Measurements from ENCODE around the gene ATOX1. TPM values are rescaled to one million over a fixed set of nuclear protein-coding genes. Genes with fewer than 3 reads are reported as not detected.

Gene ATOX1
- total and polyA plus RNA-seq, 2 of the 8 experiments (the other 6 are each of a cell fraction or from before 2014, with no cell fraction given) = 79.9 to 232 TPM

- Histone ChIP-seq H2BK120ac (replicated peaks; ENCODE audit: low read depth, low read length) (no peak overlapping the region), H3K79me1 (ENCODE audit: low read depth, low read length) (no peaks in the 10 kb centered on the region; the same call in 1 of the 2 replicates), H3K56ac (replicated peaks; ENCODE audit: insufficient read length, low read depth, low read length) (no peak overlapping the region), H4K20me1 (replicated peaks in 1 of 2; ENCODE audit: control insufficient read depth in 1 of 2, insufficient read depth in 2 of 2, low read length in 2 of 2) (peaks cover 32 to 74% of the 10 kb centered on the region in 2 experiments), H3K23me2 (ENCODE audit: low read depth, low read length) (no peaks in the 10 kb centered on the region), H3K4ac (replicated peaks; ENCODE audit: insufficient read length, low read depth, low read length) (no peak overlapping the region), H3K4me3 (ENCODE audit: extremely low read depth in 1 of 4, insufficient read depth in 2 of 4, low read depth in 3 of 4, low read length in 4 of 4) (no peak overlapping the region; a peak in 1 of 8 replicates), H4K5ac (ENCODE audit: insufficient read length, low read depth, low read length) (no peak overlapping the region), H4K8ac (ENCODE audit: extremely low read depth, insufficient read depth, low read length) (no peak overlapping the region), H3K9me3 (ENCODE audit: insufficient read depth in 2 of 2, low read depth in 1 of 2, low read length in 1 of 2) (no peaks in the 10 kb centered on the region), H2BK15ac (ENCODE audit: low read length) (no peak overlapping the region), H4K91ac (replicated peaks; ENCODE audit: insufficient read length, low read length) (no peak overlapping the region), H2AK5ac (ENCODE audit: low read depth, low read length) (no peak overlapping the region), H3K36me3 (ENCODE audit: control insufficient read depth in 2 of 4, insufficient read depth in 4 of 4, low read length in 3 of 4) (peaks cover 0 to 20% (median 5%) of the 10 kb centered on the region in 4 experiments; a peak in 4 of 8 replicates), H3K9ac (replicated peaks in 1 of 4; ENCODE audit: extremely low read depth in 1 of 4, low read depth in 3 of 4, low read length in 3 of 4) (no peak overlapping the region), H3K23ac (ENCODE audit: insufficient read length) (no peak overlapping the region), H3K79me2 (ENCODE audit: control insufficient read depth in 1 of 2, insufficient read depth in 2 of 2, low read length in 2 of 2) (peaks cover 71 to 100% of the 10 kb centered on the region in 2 experiments), H3K4me2 (ENCODE audit: insufficient read depth in 1 of 2, low read depth in 2 of 2, low read length in 2 of 2) (peak overlapping the region; percentile 19 to 43; a peak in 2 of 4 replicates), H3K27me3 (replicated peaks in 1 of 4; ENCODE audit: control insufficient read depth in 3 of 4, extremely low read depth in 1 of 4, insufficient read depth in 3 of 4, low read length in 3 of 4) (no peaks in the 10 kb centered on the region), H3K27ac (ENCODE audit: low read depth, low read length) (no peak overlapping the region), H2AFZ (ENCODE audit: low read length) (no peak overlapping the region), H3K4me1 (replicated peaks in 1 of 4; ENCODE audit: control insufficient read depth in 3 of 4, insufficient read depth in 4 of 4, low read length in 3 of 4) (peaks cover 0 to 14% (median 7%) of the 10 kb centered on the region in 4 experiments; a peak in 6 of 7 replicates), H3K14ac (ENCODE audit: insufficient read length) (no peak overlapping the region), H2BK12ac (ENCODE audit: low read depth, low read length) (no peak overlapping the region), H3K18ac (ENCODE audit: extremely low read depth, low read length) (no peak overlapping the region), H2BK20ac (ENCODE audit: low read length) (no peak overlapping the region), H2BK5ac (ENCODE audit: low read depth, low read length) (no peak overlapping the region)
- ChIA-PET POLR2A (ENCODE audit: partially characterized antibody) (interaction anchor here (1.0 to 2.6 kb wide), 5 partner anchors 9 to 268 kb away, joined by 3 to 37 read pairs (median 6); partner anchors contain the start of gene G3BP1), CTCF (ENCODE audit: partially characterized antibody) (no interaction called here)
- FAIRE-seq = no peak
- TF ChIP-seq BCL11A (IDR thresholded peaks at IDR 0.05; ENCODE audit: low read depth in 2 of 2, low read length in 2 of 2) = no peak
- TF ChIP-seq NRF1 (IDR thresholded peaks at IDR 0.05; ENCODE audit: low read depth, low read length) = no peak
- TF ChIP-seq JUN (IDR thresholded peaks at IDR 0.05; ENCODE audit: low read depth, low read length) = no peak
- no peak for TF ChIP-seq CEBPB (IDR thresholded peaks at IDR 0.05; ENCODE audit: low read depth, low read length)
- TF ChIP-seq NANOG (IDR thresholded peaks at IDR 0.05; ENCODE audit: insufficient read depth, low read depth, low read length, poor library complexity, severe bottlenecking) = no peak
- no peak for TF ChIP-seq GTF2F1 (IDR thresholded peaks at IDR 0.05; ENCODE audit: borderline replicate concordance, low read depth, low read length)
- TF ChIP-seq KDM5A (IDR thresholded peaks at IDR 0.05; ENCODE audit: low read length) = no peak
- DNase-seq (ENCODE audit: low read depth in 1 of 2, low spot score in 2 of 2) = no peak
- 72% methylated on average over 11 of the region's 11 CpGs; no CpG with 5 or more reads in 1 of the 2 experiments for WGBS, 2 experiments (ENCODE audit: extremely low coverage in 1 of 2, insufficient coverage in 1 of 2, insufficient read length in 1 of 2, insufficient replicate concordance in 2 of 2, low coverage in 1 of 2, low lambda C conversion rate in 2 of 2, missing lambda C conversion rate in 1 of 2)
These were observed 21.9 kb upstream of the ATOX1 start for GRCh38 chr5:151780348-151780747.

Data from H1 (cell line).